Stimulated activated CD4-positive, alpha-beta T cell treated with anti-CD3 and anti-CD28 coated beads, Interleukin-12 subunit alpha, Interleukin-12 subunit beta, amount 100 ng/mL, for 4 hours (primary cell): ENCODE data around the gene INAVA.
"Not testable (repeated sequence)": the region's sequence is repeated elsewhere in the genome, so short reads cannot be mapped to it uniquely, and the experiment has no call there.

Source experiments
- DNase-seq: peaks from one replicate; pipeline ENCODE4 v3.0.0-alpha.2; 2020

INAVA gene

GRCh38 chr1:200899954-200900867 lies 5.5 kb downstream of the INAVA start:
- no peak for DNase-seq

- no peak for DNase-seq
These were observed 6.2 kb downstream of the INAVA start for GRCh38 chr1:200900877-200901276.

DNA sequence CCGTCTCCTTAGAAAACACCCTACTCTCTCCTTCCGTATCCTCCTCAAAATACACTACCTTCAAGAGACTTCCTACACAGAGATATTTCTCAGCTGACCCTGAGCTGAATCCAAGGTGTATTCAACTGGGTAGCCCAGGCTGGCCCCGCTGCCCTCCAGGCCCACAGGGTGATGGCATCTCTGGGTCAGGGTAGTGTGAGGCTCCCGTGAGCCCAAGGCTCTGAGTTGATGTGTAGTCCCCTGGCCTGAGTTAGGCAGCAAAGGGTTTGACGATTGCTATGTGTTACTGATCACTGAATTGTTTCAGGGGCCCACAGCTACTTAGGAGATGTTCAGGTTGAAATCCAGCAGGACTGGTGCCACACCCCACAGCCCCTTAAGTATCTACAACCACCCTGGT lies 6.7 kb downstream of the INAVA start:
- DNase-seq, result no peak

DNA sequence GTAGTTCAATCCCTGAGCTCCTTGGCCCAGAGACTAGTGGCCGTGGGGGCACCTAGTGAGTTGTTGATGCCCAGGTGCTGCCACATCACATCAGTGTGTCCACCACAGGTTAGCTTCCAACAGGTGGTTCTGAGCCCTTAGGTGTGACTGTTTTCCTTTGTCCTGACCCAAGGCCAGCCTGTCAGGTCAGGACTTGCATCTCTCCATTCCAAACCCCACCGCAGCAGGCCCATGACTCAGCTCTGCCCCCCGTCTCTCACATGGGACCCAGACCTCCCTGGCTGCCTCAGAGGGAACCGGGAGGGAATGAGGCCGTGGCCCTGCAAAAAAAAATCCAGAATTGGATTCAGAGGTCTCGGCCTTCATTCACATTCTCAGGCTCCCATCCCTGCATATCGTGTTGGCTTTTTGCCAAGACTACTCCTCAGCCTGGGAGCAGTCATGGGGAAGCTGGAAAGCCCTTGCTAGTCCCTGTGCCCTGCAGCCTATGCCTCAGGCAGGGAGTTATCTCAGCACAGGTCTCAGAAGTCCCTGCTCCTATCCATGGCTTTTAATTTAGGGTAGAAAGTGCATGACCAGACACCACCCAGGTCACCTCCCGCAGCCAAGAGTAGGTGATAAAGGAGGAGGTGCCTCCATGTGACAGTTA lies 7.2 kb downstream of the INAVA start:
- no peak for DNase-seq

GRCh38 chr1:200903793-200904192 lies 9.1 kb downstream of the INAVA start:
- DNase-seq, result no peak

- no peak for DNase-seq
These were observed 10.1 kb downstream of the INAVA start for GRCh38 chr1:200904772-200905171.

DNA sequence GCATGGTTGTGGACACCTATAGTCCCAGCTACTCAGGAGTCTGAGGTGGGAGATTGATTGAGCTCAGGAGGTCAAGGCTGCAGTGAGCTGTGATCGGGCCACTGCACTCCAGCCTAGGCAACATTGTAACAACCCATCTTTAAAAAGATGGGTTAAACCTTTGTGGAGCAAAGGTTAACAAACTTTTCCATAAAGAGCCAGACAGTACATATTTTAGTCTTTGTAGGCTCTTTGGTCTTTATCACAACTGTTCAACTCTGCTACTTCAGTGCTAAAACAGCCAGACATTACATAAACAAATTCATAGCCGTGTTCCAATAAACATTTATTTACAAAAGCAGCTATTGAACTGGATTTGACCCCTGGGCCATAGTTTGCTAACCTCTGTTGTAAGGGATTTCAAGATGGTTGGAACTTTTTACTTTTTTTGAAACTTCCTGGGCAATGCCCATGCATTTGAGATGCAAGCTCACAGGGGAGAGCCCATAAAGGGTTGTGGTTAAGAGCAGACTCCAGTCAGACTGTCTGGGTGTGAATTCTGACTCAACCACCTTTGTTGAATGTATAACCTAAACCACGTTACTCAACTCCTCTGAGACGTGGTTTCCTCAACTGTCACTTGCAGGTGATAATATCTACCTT lies 10.8 kb downstream of the INAVA start:
- no peak for DNase-seq

GRCh38 chr1:200906491-200906890 lies 11.8 kb downstream of the INAVA start:
- no peak for DNase-seq

- no peak for DNase-seq
These were observed 13.0 kb downstream of the INAVA start for GRCh38 chr1:200907611-200908097.

DNA sequence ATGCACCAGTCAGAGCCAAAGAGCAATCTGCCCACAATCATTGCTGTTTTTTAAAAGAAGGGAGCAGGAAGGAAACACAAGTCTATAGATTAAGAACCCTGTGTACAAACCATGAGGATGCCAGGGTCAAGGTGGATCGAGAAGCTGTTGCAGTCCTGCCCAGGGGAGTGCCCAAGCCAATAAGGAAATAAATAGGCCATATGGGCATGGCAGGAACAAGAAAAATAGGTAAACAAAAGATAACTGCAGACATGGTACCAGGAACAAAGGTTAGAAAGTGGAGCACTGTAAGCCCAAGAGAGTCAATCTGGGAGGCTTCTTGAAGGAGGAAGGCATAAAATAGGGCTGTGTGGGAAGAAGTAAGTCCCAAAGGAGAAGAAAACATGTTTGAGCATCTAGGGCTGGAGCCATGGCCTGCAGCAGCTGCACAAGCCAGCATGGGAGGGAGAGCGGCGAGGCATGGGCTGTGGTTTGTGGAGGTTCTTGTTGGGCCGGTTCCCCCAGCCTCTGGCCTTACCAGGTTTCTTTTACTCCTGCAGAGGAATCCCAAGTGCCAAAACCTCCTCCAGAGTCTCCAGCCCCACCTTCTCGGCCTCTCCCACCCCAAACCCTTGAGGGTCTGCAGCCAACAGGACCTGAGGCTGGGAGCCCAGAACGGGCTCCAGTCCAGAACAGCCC lies 13.6 kb downstream of the INAVA start:
- DNase-seq, result no peak

DNA sequence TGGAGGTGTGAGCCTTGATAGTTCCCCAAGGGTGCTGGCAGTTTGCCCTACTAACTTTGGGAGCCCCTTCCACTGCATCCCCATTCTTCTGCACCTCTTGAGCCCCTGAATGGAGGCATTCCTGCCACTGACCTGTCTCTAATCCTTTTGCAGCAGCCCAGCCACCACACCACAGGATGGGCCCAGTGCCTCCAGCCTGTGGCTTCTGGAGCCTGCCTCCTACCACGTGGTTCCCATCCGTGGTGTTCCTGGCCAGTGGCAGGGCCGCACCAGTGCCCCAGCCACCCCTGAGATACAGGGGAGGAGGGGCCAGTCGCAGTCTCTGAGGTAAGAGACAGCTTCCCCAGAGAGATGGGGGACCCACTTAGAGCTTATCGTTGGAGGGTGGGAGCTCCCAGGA lies 14.4 kb downstream of the INAVA start:
- DNase-seq, result no peak

GRCh38 chr1:200909757-200910239 lies 15.1 kb downstream of the INAVA start:
- no peak for DNase-seq

- no peak for DNase-seq
These were observed 16.7 kb downstream of the INAVA start for GRCh38 chr1:200911361-200911760.

DNA sequence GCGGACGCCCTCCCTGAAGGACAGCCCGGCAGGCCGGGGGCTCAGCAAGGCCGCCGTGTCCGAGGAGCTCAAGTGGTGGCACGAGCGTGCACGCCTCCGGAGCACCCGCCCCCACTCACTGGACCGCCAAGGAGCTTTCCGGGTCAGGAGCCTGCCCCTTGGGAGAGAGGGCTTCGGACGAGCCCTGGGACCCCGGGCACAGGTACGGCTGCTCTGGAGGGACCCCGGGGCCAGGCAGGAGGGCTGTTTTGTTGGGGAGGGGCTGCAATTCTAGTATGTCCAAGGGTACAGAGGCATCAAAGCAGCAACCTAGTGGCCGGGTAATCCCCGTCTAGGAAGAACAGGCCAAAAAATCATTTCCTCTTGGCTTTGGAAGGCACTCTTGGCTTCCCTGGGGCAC lies 17.2 kb downstream of the INAVA start:
- not testable (repeated sequence) for DNase-seq

DNA sequence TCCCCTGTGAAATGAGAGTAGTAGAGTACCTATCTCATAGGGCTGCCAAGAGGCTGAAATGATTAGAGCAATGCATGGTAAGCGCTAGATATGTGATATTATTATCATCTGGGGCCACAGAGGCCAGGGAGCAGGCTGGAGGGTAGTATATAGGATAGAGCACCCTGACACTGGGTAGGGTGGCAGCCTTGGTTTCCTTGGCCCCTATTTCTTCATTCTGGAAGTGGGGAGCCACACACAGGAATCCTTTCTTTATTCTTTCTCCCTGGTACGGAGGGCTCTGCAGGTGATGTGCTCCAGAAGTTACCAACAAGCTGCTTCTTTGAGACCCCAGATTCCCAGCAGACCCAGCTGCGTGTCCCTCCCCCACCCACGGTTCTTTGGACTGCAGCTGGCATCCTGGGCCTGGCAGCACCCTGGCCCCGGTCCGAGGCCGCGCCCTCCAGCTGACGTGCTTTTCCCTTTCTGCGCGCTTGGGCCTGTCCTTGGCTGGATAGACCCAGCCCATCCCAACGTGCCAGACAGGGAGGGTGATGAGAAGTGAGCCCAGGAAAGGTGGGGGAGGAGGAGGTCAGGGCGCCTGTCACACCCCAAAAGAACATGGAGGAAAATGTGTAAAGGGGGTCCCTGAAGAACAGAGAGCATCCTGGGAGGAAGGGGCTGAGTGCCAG lies 18.2 kb downstream of the INAVA start:
- DNase-seq, result no peak

- no peak for DNase-seq
These were observed 21.5 kb downstream of the INAVA start for GRCh38 chr1:200916152-200916551.

DNA sequence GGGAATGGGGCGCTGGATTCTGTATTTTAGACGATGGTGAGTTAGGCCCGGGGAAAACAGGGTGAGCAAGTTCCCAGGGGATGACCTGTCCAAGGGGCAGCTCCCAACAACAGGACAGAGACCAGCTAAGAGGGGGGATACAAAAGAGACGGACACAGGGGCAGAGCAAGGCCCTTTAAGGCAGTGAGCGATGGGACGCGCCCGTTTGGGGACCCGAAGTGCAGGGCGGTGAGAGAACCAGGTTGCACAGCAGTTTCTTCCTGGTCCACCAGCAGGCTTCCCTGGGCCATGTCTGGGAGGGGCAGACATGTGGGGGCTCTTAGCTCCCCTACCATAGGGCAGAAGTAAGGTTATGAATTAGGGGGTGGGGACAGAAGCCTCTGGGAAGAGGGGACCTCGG lies 22.0 kb downstream of the INAVA start:
- DNase-seq, result no peak

GRCh38 chr1:200917291-200917817 lies 22.7 kb downstream of the INAVA start:
- DNase-seq, result no peak

DNA sequence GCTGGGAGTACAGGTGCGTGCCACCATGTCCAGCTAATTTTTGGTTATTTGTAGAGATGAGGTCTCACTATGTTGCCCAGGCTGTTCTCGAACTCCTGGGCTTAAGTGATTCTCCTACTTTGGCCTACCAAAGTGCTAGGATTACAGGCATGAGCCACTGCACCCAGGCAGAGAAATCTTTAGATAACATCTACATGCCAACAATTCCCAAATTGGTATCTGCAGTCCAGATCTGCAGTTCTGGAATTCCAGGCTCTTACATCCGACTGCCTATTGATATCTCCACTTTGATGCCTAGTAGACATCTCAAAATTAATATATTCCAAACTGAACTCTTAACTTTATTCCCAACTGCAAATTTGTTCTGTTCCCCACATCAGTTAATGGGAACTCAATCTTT lies 23.3 kb downstream of the INAVA start:
- DNase-seq, result no peak

DNA sequence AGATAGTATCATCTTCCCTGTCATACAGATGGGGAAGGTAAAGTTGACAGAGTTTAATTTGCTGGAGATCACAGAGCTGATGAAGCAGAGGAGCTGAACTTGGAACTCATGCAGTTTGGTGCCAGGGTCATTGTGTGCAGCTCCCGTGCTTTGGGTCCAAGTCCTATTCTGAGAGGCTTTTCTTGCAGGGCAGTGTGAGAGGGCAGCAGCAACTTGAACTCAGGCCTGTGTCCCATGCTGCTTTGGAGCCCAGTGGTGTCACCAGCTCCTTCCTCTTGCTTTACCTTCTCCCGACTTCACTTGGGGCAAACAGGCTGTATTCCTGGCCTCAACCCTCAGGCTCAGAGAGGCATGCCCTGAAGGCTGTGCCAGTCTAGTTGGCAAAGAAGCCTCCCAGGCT lies 24.7 kb downstream of the INAVA start:
- no peak for DNase-seq

DNA sequence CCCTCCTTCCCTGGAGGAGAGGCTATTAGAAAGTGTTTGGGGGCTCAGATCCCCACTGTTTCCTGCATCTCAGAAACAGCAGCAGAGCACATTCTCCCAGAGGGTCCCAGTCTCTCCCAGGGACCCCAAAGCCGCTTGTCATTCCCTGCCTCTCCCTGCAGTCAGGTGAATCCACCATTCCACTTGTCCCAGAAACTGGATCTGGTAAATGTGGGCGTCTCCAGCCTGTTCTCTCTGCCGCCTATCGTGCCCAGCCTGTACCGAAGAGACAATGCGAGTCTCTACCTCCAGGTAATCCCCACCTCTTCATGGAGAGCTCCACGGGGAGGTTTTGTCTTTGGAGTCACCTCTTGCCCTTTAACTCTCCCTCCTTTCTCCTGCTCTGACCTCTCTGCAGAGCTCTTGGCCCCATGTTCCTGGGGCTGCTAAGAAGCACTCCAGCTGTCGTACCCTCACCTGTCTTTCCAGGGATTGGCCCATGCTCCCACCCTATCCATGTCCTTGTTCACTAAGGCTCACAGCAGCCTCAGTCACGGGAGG lies 26.9 kb downstream of the INAVA start:
- no peak for DNase-seq

GRCh38 chr1:200922406-200922805 lies 27.7 kb downstream of the INAVA start:
- no peak for DNase-seq
